Peyer's patch (tissue), 4 donors: Measurements from ENCODE around the gene ARGFX. TPM values are rescaled to one million over a fixed set of nuclear protein-coding genes. Genes with fewer than 3 reads are reported as not detected.
"Not testable (repeated sequence)": the region's sequence is repeated elsewhere in the genome, so short reads cannot be mapped to it uniquely, and the experiment has no call there.

Source experiments
- DNase-seq, 3 donors: peaks; one replicate each; pipeline ENCODE4 v3.0.0-alpha.2; 2017 to 2019
- H3K27ac ChIP-seq, 4 donors: fragments of 200-600 bp; sonication (generic); one replicate each; pipeline ENCODE4 v1.5.1; 2016 to 2019
- H3K27me3 ChIP-seq, 2 donors: fragments of 200-600 bp; sonication (generic); one replicate each; pipeline ENCODE4 v1.5.1; 2019
- H3K36me3 ChIP-seq, 3 donors: fragments of 200-600 bp; sonication (generic); one replicate each; pipeline ENCODE4 v1.5.1; 2016 to 2019
- H3K4me1 ChIP-seq, 4 donors: fragments of 200-600 bp; sonication (generic); one replicate each; pipeline ENCODE4 v1.5.1; 2016 to 2019
- H3K4me3 ChIP-seq, 4 donors: fragments of 200-600 bp; sonication (generic); 1 replicate in 3 of 4; 2 replicates in 1 of 4; pipeline ENCODE4 v1.5.1; 2016 to 2019; ENCODE audit warnings: mild to moderate bottlenecking in 1 of 4
- H3K9me3 ChIP-seq, 4 donors: fragments of 200-600 bp; sonication (generic); one replicate each; pipeline ENCODE4 v1.5.1; 2016 to 2019; ENCODE audit warnings: mild to moderate bottlenecking in 1 of 4
- CTCF ChIP-seq, 6 experiments: fragments of 450-650 bp in 4 of 6; fragments of 200-600 bp in 2 of 6; sonication (generic) in 1 of 6; IDR thresholded peaks; one replicate each; pipeline ENCODE4 v1.5.1; 2017 to 2019; ENCODE audit warnings: antibody characterized with exemption in 6 of 6, mild to moderate bottlenecking in 3 of 6, moderate library complexity in 1 of 6
- POLR2A ChIP-seq, 2 donors: fragments of 450-650 bp; IDR thresholded peaks; one replicate each; pipeline ENCODE4 v1.5.1; 2017; ENCODE audit warnings: antibody characterized with exemption in 2 of 2, mild to moderate bottlenecking in 2 of 2, moderate library complexity in 2 of 2
- total RNA-seq, 4 donors: library from RNA; depleted of rRNA; stranded (reverse); fragments of >200 nt; gene quantifications; one replicate each; pipeline ENCODE4 v1.1.0, GENCODE V29; 2016

Gene ARGFX
- total RNA-seq, 4 donors from 2014 or later: not detected

GRCh38 chr3:121594850-121595249 is 27.1 kb downstream of the ARGFX start:
- H3K9me3 ChIP-seq: no peaks in the 10 kb centered on the region
- DNase-seq: no peak
- H3K27ac ChIP-seq: no peak overlapping the region
- no peaks in the 10 kb centered on the region for H3K27me3 ChIP-seq
- no peaks in the 10 kb centered on the region for H3K36me3 ChIP-seq
- no peaks in the 10 kb centered on the region for H3K4me1 ChIP-seq
- no peak overlapping the region for H3K4me3 ChIP-seq
- no peak for TF ChIP-seq POLR2A (IDR thresholded peaks at IDR 0.05)
- no peak for TF ChIP-seq CTCF (IDR thresholded peaks at IDR 0.05)

- no peaks in the 10 kb centered on the region for H3K4me1 ChIP-seq
- H3K9me3 ChIP-seq: no peaks in the 10 kb centered on the region
- TF ChIP-seq POLR2A (IDR thresholded peaks at IDR 0.05): no peak
- TF ChIP-seq CTCF (IDR thresholded peaks at IDR 0.05): no peak
- no peak for DNase-seq
- H3K4me3 ChIP-seq: no peak overlapping the region
- H3K36me3 ChIP-seq: no peaks in the 10 kb centered on the region
- no peak overlapping the region for H3K27ac ChIP-seq
- H3K27me3 ChIP-seq: no peaks in the 10 kb centered on the region
Observed at GRCh38 chr3:121595765-121596406, 28.1 kb downstream of the ARGFX start.

DNA sequence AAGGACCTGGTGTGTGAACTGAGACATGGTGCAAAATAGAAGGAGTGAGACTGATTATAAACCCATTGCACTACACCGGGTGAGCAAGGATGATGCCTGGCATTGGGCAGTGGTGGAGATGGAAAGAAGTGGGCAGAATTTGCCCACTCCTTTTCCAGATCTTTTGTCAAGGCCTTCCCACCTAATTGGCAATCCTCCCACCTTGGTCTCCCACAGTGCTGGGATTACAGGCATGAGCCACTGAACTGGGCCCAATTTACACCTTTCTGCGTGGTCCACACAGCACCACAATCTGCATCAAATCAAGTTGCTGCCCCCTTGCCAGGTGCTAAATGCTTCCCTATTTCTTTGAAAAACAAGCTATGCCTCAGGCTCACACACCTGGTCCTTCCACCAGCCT is 30.8 kb downstream of the ARGFX start:
- no peaks in the 10 kb centered on the region for H3K9me3 ChIP-seq
- no peaks in the 10 kb centered on the region for H3K27me3 ChIP-seq
- H3K27ac ChIP-seq: no peak overlapping the region
- H3K4me3 ChIP-seq: no peak overlapping the region
- H3K36me3 ChIP-seq: no peaks in the 10 kb centered on the region
- DNase-seq: no peak
- TF ChIP-seq CTCF (IDR thresholded peaks at IDR 0.05) (no peak), POLR2A (IDR thresholded peaks at IDR 0.05) (no peak)
- no peaks in the 10 kb centered on the region for H3K4me1 ChIP-seq

- DNase-seq, H3K4me3 ChIP-seq, H3K27ac ChIP-seq, H3K27me3 ChIP-seq, H3K36me3 ChIP-seq, H3K9me3 ChIP-seq, H3K4me1 ChIP-seq: not testable (repeated sequence)
Observed at GRCh38 chr3:121599900-121600299, 32.2 kb downstream of the ARGFX start.

DNA sequence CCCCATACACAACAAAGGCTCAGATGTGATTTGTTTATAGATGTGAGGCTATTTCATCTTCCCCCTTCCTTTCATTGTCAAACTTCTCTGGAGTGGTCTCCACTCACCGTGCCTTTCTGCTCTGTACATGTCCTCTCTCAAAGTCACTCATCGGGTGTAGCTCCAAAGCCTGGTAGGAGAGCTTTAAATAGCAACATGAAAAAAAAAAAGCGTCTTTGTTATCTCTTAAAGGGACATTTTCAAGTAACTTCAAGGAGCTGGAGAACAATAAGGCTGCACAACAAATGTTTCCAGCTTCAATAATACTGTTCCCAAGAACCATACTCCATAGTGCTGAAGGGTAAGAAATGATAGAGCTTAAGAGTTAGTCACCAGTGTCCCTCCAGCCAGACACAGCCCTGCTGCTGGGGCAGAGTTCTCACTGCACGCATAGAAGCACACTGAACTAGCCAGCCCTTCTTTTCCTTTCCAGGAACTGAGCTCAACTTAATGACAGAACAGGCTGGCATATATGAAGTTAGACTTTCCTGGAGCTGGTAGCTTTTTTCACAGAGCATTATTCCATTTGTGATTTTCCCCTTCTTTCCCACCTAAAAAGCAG is 33.6 kb downstream of the ARGFX start:
- Histone ChIP-seq H3K4me3 (no peak overlapping the region), H3K27ac (no peak overlapping the region), H3K36me3 (no peaks in the 10 kb centered on the region), H3K4me1 (no peaks in the 10 kb centered on the region), H3K9me3 (no peaks in the 10 kb centered on the region), H3K27me3 (no peaks in the 10 kb centered on the region)
- TF ChIP-seq POLR2A (IDR thresholded peaks at IDR 0.05): no peak
- TF ChIP-seq CTCF (IDR thresholded peaks at IDR 0.05): no peak
- no peak for DNase-seq

DNA sequence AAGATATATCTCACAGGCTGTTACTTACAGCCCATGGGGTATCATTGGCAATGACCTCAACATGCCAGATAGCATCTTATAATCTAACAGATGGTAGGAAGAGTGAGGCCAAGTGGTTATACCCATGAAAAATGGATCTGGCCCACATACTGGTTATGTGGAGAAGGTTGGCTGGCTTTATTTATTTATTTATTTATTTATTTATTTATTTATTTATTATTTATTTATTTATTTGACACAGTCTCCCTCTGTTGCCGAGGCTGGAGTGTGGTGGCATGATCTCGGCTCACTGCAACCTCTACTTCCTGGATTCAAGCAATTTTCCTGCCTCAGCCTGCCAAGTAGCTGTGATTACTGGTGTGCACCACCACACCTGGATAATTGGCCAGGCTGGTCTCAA is 37.0 kb downstream of the ARGFX start:
- Histone ChIP-seq H3K4me1 (no peaks in the 10 kb centered on the region), H3K4me3 (no peak overlapping the region), H3K27me3 (no peaks in the 10 kb centered on the region), H3K36me3 (no peaks in the 10 kb centered on the region), H3K27ac (no peak overlapping the region), H3K9me3 (no peaks in the 10 kb centered on the region)
- no peak for TF ChIP-seq CTCF (IDR thresholded peaks at IDR 0.05)
- TF ChIP-seq POLR2A (IDR thresholded peaks at IDR 0.05): no peak
- no peak for DNase-seq
